NB4 (cell line): ENCODE data around the gene APOO.

Experiments
- POLR2A ChIP-seq: IDR thresholded peaks from 2 replicates; pipeline ENCODE4 v1.6.1; 2011; ENCODE audit warnings: mild to moderate bottlenecking; ENCODE audit not compliant: insufficient read length; ENCODE audit errors: extremely low read depth
- TF ChIP-seq, protein P1 (sequence below): IDR thresholded peaks from one replicate; pipeline ENCODE4 v1.5.1; 2012; ENCODE audit warnings: low read depth, low read length

DNA sequence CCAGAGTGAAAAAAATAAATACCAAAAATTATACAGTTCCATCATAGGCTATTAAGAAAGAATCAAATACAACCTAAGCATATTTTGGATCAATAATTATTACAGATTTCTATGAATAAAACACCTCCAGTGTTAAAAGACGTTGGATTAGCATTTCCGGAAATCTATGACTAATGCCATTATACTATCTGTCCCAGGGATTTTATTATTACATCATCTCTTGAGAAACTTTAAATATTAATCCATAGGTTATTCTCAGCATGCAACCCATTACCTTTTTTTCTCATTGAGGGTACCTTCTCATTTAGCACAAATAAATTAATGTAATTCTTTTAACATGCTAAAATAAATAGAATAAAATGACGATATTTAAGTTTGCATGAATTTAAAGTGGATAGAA lies 44.7 kb upstream of the APOO start:
- TF ChIP-seq, protein P1, sequence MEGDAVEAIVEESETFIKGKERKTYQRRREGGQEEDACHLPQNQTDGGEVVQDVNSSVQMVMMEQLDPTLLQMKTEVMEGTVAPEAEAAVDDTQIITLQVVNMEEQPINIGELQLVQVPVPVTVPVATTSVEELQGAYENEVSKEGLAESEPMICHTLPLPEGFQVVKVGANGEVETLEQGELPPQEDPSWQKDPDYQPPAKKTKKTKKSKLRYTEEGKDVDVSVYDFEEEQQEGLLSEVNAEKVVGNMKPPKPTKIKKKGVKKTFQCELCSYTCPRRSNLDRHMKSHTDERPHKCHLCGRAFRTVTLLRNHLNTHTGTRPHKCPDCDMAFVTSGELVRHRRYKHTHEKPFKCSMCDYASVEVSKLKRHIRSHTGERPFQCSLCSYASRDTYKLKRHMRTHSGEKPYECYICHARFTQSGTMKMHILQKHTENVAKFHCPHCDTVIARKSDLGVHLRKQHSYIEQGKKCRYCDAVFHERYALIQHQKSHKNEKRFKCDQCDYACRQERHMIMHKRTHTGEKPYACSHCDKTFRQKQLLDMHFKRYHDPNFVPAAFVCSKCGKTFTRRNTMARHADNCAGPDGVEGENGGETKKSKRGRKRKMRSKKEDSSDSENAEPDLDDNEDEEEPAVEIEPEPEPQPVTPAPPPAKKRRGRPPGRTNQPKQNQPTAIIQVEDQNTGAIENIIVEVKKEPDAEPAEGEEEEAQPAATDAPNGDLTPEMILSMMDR: no peak
- TF ChIP-seq POLR2A: no peak
